ENCODE measurements around the gene TET1.

GRCh38 chr10:68553138-68553537 lies 7.0 kb upstream of the TET1 start:
- TF ChIP-seq, protein P1, sequence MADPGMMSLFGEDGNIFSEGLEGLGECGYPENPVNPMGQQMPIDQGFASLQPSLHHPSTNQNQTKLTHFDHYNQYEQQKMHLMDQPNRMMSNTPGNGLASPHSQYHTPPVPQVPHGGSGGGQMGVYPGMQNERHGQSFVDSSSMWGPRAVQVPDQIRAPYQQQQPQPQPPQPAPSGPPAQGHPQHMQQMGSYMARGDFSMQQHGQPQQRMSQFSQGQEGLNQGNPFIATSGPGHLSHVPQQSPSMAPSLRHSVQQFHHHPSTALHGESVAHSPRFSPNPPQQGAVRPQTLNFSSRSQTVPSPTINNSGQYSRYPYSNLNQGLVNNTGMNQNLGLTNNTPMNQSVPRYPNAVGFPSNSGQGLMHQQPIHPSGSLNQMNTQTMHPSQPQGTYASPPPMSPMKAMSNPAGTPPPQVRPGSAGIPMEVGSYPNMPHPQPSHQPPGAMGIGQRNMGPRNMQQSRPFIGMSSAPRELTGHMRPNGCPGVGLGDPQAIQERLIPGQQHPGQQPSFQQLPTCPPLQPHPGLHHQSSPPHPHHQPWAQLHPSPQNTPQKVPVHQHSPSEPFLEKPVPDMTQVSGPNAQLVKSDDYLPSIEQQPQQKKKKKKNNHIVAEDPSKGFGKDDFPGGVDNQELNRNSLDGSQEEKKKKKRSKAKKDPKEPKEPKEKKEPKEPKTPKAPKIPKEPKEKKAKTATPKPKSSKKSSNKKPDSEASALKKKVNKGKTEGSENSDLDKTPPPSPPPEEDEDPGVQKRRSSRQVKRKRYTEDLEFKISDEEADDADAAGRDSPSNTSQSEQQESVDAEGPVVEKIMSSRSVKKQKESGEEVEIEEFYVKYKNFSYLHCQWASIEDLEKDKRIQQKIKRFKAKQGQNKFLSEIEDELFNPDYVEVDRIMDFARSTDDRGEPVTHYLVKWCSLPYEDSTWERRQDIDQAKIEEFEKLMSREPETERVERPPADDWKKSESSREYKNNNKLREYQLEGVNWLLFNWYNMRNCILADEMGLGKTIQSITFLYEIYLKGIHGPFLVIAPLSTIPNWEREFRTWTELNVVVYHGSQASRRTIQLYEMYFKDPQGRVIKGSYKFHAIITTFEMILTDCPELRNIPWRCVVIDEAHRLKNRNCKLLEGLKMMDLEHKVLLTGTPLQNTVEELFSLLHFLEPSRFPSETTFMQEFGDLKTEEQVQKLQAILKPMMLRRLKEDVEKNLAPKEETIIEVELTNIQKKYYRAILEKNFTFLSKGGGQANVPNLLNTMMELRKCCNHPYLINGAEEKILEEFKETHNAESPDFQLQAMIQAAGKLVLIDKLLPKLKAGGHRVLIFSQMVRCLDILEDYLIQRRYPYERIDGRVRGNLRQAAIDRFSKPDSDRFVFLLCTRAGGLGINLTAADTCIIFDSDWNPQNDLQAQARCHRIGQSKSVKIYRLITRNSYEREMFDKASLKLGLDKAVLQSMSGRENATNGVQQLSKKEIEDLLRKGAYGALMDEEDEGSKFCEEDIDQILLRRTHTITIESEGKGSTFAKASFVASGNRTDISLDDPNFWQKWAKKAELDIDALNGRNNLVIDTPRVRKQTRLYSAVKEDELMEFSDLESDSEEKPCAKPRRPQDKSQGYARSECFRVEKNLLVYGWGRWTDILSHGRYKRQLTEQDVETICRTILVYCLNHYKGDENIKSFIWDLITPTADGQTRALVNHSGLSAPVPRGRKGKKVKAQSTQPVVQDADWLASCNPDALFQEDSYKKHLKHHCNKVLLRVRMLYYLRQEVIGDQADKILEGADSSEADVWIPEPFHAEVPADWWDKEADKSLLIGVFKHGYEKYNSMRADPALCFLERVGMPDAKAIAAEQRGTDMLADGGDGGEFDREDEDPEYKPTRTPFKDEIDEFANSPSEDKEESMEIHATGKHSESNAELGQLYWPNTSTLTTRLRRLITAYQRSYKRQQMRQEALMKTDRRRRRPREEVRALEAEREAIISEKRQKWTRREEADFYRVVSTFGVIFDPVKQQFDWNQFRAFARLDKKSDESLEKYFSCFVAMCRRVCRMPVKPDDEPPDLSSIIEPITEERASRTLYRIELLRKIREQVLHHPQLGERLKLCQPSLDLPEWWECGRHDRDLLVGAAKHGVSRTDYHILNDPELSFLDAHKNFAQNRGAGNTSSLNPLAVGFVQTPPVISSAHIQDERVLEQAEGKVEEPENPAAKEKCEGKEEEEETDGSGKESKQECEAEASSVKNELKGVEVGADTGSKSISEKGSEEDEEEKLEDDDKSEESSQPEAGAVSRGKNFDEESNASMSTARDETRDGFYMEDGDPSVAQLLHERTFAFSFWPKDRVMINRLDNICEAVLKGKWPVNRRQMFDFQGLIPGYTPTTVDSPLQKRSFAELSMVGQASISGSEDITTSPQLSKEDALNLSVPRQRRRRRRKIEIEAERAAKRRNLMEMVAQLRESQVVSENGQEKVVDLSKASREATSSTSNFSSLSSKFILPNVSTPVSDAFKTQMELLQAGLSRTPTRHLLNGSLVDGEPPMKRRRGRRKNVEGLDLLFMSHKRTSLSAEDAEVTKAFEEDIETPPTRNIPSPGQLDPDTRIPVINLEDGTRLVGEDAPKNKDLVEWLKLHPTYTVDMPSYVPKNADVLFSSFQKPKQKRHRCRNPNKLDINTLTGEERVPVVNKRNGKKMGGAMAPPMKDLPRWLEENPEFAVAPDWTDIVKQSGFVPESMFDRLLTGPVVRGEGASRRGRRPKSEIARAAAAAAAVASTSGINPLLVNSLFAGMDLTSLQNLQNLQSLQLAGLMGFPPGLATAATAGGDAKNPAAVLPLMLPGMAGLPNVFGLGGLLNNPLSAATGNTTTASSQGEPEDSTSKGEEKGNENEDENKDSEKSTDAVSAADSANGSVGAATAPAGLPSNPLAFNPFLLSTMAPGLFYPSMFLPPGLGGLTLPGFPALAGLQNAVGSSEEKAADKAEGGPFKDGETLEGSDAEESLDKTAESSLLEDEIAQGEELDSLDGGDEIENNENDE (IDR thresholded peaks at IDR 0.05; ENCODE audit: low read depth, low read length): no peak
- no peak for TF ChIP-seq ARID3B (CRISPR knock-in tag; IDR thresholded peaks at IDR 0.05; ENCODE audit: borderline replicate concordance)
- no peak for TF ChIP-seq ZNF644 (tag; IDR thresholded peaks at IDR 0.05; ENCODE audit: low read depth)
- TF ChIP-seq, protein P2, sequence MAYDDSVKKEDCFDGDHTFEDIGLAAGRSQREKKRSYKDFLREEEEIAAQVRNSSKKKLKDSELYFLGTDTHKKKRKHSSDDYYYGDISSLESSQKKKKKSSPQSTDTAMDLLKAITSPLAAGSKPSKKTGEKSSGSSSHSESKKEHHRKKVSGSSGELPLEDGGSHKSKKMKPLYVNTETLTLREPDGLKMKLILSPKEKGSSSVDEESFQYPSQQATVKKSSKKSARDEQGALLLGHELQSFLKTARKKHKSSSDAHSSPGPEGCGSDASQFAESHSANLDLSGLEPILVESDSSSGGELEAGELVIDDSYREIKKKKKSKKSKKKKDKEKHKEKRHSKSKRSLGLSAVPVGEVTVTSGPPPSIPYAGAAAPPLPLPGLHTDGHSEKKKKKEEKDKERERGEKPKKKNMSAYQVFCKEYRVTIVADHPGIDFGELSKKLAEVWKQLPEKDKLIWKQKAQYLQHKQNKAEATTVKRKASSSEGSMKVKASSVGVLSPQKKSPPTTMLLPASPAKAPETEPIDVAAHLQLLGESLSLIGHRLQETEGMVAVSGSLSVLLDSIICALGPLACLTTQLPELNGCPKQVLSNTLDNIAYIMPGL (CRISPR knock-in tag; IDR thresholded peaks at IDR 0.05): no peak
- TF ChIP-seq, protein P3, sequence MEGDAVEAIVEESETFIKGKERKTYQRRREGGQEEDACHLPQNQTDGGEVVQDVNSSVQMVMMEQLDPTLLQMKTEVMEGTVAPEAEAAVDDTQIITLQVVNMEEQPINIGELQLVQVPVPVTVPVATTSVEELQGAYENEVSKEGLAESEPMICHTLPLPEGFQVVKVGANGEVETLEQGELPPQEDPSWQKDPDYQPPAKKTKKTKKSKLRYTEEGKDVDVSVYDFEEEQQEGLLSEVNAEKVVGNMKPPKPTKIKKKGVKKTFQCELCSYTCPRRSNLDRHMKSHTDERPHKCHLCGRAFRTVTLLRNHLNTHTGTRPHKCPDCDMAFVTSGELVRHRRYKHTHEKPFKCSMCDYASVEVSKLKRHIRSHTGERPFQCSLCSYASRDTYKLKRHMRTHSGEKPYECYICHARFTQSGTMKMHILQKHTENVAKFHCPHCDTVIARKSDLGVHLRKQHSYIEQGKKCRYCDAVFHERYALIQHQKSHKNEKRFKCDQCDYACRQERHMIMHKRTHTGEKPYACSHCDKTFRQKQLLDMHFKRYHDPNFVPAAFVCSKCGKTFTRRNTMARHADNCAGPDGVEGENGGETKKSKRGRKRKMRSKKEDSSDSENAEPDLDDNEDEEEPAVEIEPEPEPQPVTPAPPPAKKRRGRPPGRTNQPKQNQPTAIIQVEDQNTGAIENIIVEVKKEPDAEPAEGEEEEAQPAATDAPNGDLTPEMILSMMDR (IDR thresholded peaks at IDR 0.05 in 2 of 3, conservative IDR thresholded peaks at IDR 0.05 in 1 of 3; ENCODE audit: insufficient read depth in 2 of 3, low read depth in 1 of 3, low read length in 3 of 3): no peak
- TF ChIP-seq CHD1 (IDR thresholded peaks at IDR 0.05; ENCODE audit: low read length): no peak
- TF ChIP-seq PHF8 (IDR thresholded peaks at IDR 0.05; ENCODE audit: borderline replicate concordance, low read length): no peak
- no peak for TF ChIP-seq DMBX1 (CRISPR knock-in tag; IDR thresholded peaks at IDR 0.05; ENCODE audit: borderline replicate concordance)
- no peak for TF ChIP-seq FOXM1 (IDR thresholded peaks at IDR 0.05; ENCODE audit: low read depth)
- no peak for TF ChIP-seq FOXM1 (CRISPR knock-in tag; IDR thresholded peaks at IDR 0.05; ENCODE audit: low read depth)
- TF ChIP-seq ZNF507 (tag; conservative IDR thresholded peaks at IDR 0.05): no peak
- TF ChIP-seq, protein P4, sequence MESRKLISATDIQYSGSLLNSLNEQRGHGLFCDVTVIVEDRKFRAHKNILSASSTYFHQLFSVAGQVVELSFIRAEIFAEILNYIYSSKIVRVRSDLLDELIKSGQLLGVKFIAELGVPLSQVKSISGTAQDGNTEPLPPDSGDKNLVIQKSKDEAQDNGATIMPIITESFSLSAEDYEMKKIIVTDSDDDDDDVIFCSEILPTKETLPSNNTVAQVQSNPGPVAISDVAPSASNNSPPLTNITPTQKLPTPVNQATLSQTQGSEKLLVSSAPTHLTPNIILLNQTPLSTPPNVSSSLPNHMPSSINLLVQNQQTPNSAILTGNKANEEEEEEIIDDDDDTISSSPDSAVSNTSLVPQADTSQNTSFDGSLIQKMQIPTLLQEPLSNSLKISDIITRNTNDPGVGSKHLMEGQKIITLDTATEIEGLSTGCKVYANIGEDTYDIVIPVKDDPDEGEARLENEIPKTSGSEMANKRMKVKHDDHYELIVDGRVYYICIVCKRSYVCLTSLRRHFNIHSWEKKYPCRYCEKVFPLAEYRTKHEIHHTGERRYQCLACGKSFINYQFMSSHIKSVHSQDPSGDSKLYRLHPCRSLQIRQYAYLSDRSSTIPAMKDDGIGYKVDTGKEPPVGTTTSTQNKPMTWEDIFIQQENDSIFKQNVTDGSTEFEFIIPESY (CRISPR knock-in tag; IDR thresholded peaks at IDR 0.05): no peak

Measured in K562 (cell line).